Natural killer cell (primary cell): Measurements from ENCODE around the gene SFTPA1. TPM values are rescaled to one million over a fixed set of nuclear protein-coding genes. Genes with fewer than 3 reads are reported as not detected.
"Not testable (repeated sequence)": the region's sequence is repeated elsewhere in the genome, so short reads cannot be mapped to it uniquely, and the experiment has no call there.

Source experiments
- ATAC-seq, 3 donors: fragments of 150-1000 bp in 2 of 3; fragments of 200-7000 bp in 1 of 3; cut with Tn5 transposase; 1 replicate in 1 of 3; 2 replicates in 2 of 3; pipeline ENCODE4 v1.10.0; 2021; ENCODE audit warnings: mild to moderate bottlenecking in 2 of 3, moderate library complexity in 2 of 3
- DNase-seq, 2 donors: peaks; one replicate each; pipeline versions ENCODE4 v3.0.0 to v3.0.0-alpha.2; 2013 to 2021; ENCODE audit warnings: mixed read lengths in 1 of 2
- H3K27ac ChIP-seq: one replicate; pipeline ENCODE4 v1.5.1; 2013; ENCODE audit warnings: mild to moderate bottlenecking, low read length
- H3K27me3 ChIP-seq: one replicate; pipeline ENCODE4 v1.6.1; 2013; ENCODE audit warnings: low read length; ENCODE audit not compliant: control insufficient read depth, insufficient read depth
- H3K36me3 ChIP-seq: one replicate; pipeline ENCODE4 v1.6.1; 2013; ENCODE audit warnings: low read length; ENCODE audit not compliant: control insufficient read depth, insufficient read depth
- H3K4me1 ChIP-seq: one replicate; pipeline ENCODE4 v1.6.1; 2013; ENCODE audit warnings: low read length; ENCODE audit not compliant: control insufficient read depth, insufficient read depth
- H3K4me3 ChIP-seq: one replicate; pipeline ENCODE4 v1.5.1; 2013; ENCODE audit warnings: low read length
- H3K9me3 ChIP-seq: one replicate; pipeline ENCODE4 v1.6.1; 2013; ENCODE audit warnings: low read length; ENCODE audit not compliant: control insufficient read depth, insufficient read depth
- H3K27ac Mint-ChIP-seq, 2 donors: one replicate each; pipeline ENCODE4 v1.8.0; 2022; ENCODE audit warnings: mild to moderate bottlenecking in 2 of 2, mixed read lengths in 2 of 2, moderate library complexity in 1 of 2
- H3K27me3 Mint-ChIP-seq, 2 donors: one replicate each; pipeline ENCODE4 v1.8.0; 2022; ENCODE audit warnings: low read depth in 2 of 2, mixed read lengths in 2 of 2
- H3K36me3 Mint-ChIP-seq: one replicate; pipeline ENCODE4 v1.8.0; 2022; ENCODE audit warnings: mixed read lengths
- H3K4me1 Mint-ChIP-seq, 2 donors: one replicate each; pipeline ENCODE4 v1.8.0; 2022; ENCODE audit warnings: mixed read lengths in 2 of 2
- H3K4me3 Mint-ChIP-seq: one replicate; pipeline ENCODE4 v1.8.0; 2022; ENCODE audit warnings: mild to moderate bottlenecking, moderate library complexity, mixed read lengths
- H3K9me3 Mint-ChIP-seq, 2 donors: one replicate each; pipeline ENCODE4 v1.8.0; 2022; ENCODE audit warnings: mixed read lengths in 2 of 2
- WGBS: methylation state at CpG from one replicate; pipeline ENCODE4 v1.1.7; 2013; ENCODE audit warnings: missing lambda C conversion rate; ENCODE audit not compliant: insufficient coverage; 5-methylcytosine and 5-hydroxymethylcytosine counted together
- intact Hi-C: fragments of 100-400 bp; cut with micrococcal nuclease; formaldehyde crosslinking; loops from one replicate; pipeline ENCODE4 v1.14.2; 2022
- total RNA-seq, 4 donors: library from RNA; stranded (reverse); fragments of 120-200 nt in 1 of 4; gene quantifications; one replicate each; pipeline versions ENCODE4 v1.2.3 to v1.2.4, GENCODE V29; 2013 to 2022
- TF ChIP-seq, protein P1 (sequence below): fragments of 200-600 bp; IDR thresholded peaks from one replicate; pipeline ENCODE4 v1.8.0; 2022; ENCODE audit warnings: antibody characterized with exemption

Gene SFTPA1
- total RNA-seq, 3 donors from 2014 or later (not counting 1 experiment from before 2014, with no cell fraction given) = not detected

GRCh38 chr10:79582096-79582495 lies 28.6 kb upstream of the SFTPA1 start:
- Mint-ChIP-seq H3K27ac (no peak overlapping the region), H3K4me3 (no peak overlapping the region), H3K36me3 (no peaks in the 10 kb centered on the region), H3K27me3 (peaks cover 11 to 37% of the 10 kb centered on the region in 2 donors), H3K9me3 (no peaks in the 10 kb centered on the region), H3K4me1 (no peaks in the 10 kb centered on the region)
- Histone ChIP-seq H3K4me1 (no peaks in the 10 kb centered on the region), H3K27me3 (no peaks in the 10 kb centered on the region), H3K36me3 (no peaks in the 10 kb centered on the region), H3K9me3 (no peaks in the 10 kb centered on the region), H3K4me3 (no peak overlapping the region), H3K27ac (no peak overlapping the region)
- ATAC-seq (no peak), DNase-seq (no peak)
- intact Hi-C loops = no loop called here
- 92% methylated on average over 6 of the region's 6 CpGs for WGBS
- TF ChIP-seq, protein P1, sequence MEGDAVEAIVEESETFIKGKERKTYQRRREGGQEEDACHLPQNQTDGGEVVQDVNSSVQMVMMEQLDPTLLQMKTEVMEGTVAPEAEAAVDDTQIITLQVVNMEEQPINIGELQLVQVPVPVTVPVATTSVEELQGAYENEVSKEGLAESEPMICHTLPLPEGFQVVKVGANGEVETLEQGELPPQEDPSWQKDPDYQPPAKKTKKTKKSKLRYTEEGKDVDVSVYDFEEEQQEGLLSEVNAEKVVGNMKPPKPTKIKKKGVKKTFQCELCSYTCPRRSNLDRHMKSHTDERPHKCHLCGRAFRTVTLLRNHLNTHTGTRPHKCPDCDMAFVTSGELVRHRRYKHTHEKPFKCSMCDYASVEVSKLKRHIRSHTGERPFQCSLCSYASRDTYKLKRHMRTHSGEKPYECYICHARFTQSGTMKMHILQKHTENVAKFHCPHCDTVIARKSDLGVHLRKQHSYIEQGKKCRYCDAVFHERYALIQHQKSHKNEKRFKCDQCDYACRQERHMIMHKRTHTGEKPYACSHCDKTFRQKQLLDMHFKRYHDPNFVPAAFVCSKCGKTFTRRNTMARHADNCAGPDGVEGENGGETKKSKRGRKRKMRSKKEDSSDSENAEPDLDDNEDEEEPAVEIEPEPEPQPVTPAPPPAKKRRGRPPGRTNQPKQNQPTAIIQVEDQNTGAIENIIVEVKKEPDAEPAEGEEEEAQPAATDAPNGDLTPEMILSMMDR = no peak

DNA sequence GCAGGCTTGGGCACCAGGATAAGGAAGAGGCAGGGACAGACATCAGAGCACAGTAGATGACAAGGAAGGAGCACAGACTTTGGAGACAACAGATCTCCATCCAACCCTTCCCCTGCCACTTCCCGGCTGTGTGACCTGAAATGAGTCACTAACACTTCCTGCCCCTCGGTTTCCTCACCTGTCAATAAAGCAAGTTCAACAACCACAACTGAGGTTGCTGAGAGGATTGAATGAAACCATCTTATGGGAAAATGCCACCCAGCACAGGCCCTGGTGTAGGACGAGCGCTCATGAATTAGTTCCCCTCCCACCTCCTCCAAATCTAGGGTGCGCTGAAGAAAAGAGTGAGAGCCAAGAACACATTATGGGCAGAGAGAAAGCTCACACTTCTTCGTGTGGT lies 27.8 kb upstream of the SFTPA1 start:
- intact Hi-C loops, H3K4me3 ChIP-seq, H3K27me3 ChIP-seq, H3K36me3 ChIP-seq, DNase-seq, H3K4me1 ChIP-seq, H3K9me3 ChIP-seq, H3K27ac ChIP-seq, H3K27ac Mint-ChIP-seq, H3K4me1 Mint-ChIP-seq, H3K9me3 Mint-ChIP-seq, H3K4me3 Mint-ChIP-seq, H3K36me3 Mint-ChIP-seq, ATAC-seq: not testable (repeated sequence)
- WGBS = 75% methylated on average over 1 of the region's 6 CpGs
- H3K27me3 Mint-ChIP-seq = peaks cover 8 to 29% of the 10 kb centered on the region in 2 donors

GRCh38 chr10:79583488-79584024 lies 27.2 kb upstream of the SFTPA1 start:
- Mint-ChIP-seq H3K4me3 (no peak overlapping the region), H3K4me1 (no peaks in the 10 kb centered on the region), H3K9me3 (no peaks in the 10 kb centered on the region), H3K27ac (no peak overlapping the region), H3K36me3 (no peaks in the 10 kb centered on the region), H3K27me3 (peaks cover 8 to 31% of the 10 kb centered on the region in 2 donors)
- TF ChIP-seq, protein P1 = no peak
- intact Hi-C loops = no loop called here
- Histone ChIP-seq H3K36me3 (no peaks in the 10 kb centered on the region), H3K27ac (no peak overlapping the region), H3K4me3 (no peak overlapping the region), H3K27me3 (no peaks in the 10 kb centered on the region), H3K4me1 (no peaks in the 10 kb centered on the region), H3K9me3 (no peaks in the 10 kb centered on the region)
- no peak for DNase-seq
- WGBS = 79% methylated on average over 6 of the region's 7 CpGs
- ATAC-seq = no peak

GRCh38 chr10:79585870-79586527 lies 24.7 kb upstream of the SFTPA1 start:
- H3K4me3 Mint-ChIP-seq = no peak overlapping the region
- H3K27me3 Mint-ChIP-seq = peaks cover 9 to 49% of the 10 kb centered on the region in 2 donors
- no peaks in the 10 kb centered on the region for H3K36me3 ChIP-seq
- ATAC-seq (no peak), DNase-seq (no peak)
- H3K4me1 ChIP-seq = no peaks in the 10 kb centered on the region
- H3K27ac Mint-ChIP-seq = no peak overlapping the region
- H3K9me3 Mint-ChIP-seq = no peaks in the 10 kb centered on the region
- no peaks in the 10 kb centered on the region for H3K4me1 Mint-ChIP-seq
- intact Hi-C loops = no loop called here
- no peaks in the 10 kb centered on the region for H3K36me3 Mint-ChIP-seq
- TF ChIP-seq, protein P1 = no peak
- 92% methylated on average over 10 of the region's 11 CpGs for WGBS
- H3K4me3 ChIP-seq = no peak overlapping the region
- H3K27ac ChIP-seq = no peak overlapping the region
- H3K27me3 ChIP-seq = no peaks in the 10 kb centered on the region
- no peaks in the 10 kb centered on the region for H3K9me3 ChIP-seq
